Hematopoietic multipotent progenitor cell treated with erythropoietin and hydrocortisone succinate and interleukin-3 and kit ligand, for 15 days (in vitro differentiated cells): Measurements from ENCODE around the gene ZNF765.
A peak's percentile ranks its signal among the peaks of the same experiment; 100 is the strongest.
"Not testable (repeated sequence)": the region's sequence is repeated elsewhere in the genome, so short reads cannot be mapped to it uniquely, and the experiment has no call there.

Experiments used
- DNase-seq: peaks from one replicate; pipeline ENCODE4 v3.0.0-alpha.2; 2015; ENCODE audit warnings: low spot score

The ZNF765 gene

DNA sequence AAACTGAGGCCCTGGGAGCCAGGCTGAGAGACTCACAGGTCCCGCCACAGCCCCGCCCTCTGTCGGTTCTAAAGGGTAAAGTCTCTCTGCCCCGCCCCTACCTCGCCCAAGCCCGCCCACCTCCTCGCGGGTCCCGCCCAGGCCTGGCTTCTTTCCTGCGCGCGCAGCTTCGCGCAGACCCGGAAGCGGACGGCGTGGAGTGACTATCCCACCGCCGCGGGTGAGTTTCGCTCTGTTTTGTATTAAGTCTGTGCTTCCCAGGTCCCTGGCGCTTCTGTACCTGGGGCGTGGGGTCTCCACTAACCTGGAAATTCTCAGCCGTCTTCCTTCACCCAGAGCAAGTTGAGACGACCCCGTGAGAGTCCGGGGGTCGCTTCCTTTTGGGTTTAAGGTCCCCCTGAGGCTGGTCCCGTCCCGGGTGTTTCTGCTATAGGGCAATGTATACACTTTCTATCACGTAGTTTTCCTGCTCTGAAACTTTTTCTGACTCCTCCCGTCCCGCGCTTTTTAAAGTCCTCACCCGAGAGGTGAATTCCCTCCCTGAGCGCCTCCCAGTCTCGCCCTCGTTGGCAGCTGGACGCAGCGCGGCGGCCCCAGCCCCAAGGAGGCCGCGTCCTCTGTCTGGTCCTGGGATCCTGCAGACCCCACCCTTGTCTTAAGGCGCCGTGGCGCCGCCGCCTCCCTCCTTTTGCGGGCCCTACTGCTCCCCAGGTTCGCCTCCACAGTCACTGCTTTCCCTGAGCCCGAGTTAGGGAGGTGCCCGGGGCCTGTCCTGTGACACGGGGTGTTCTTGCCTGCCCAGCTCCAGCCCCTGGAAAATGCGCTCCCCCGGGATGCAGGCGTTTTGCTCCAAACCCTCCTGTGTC lies at the start of gene ZNF765:
Gene ZNF765 (plus strand): TSS at position 176 of the 866 bp plus-strand sequence. CDS start 2,867 bp downstream, outside the sequence.
- DNase-seq = peak; percentile 90

DNA sequence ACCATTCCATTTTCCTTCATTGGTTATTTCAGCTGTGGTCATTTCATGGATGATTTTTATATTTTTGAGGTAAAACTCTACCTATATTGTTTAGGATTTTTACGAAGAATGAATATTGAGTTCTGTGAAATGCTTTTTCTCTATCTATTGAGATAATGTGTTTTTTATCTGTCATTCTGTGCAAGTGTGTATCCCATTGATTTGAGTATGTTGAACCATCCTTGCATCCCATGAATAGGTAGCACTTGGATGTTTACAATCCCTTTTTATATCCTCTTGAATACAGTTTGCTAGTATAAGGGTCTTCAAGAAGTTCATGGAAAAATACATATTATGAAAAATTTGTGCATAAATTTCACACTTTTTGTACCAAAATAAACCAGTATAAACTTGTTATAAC lies 39.2 kb upstream of the ZNF765 start:
- no peak for DNase-seq

DNA sequence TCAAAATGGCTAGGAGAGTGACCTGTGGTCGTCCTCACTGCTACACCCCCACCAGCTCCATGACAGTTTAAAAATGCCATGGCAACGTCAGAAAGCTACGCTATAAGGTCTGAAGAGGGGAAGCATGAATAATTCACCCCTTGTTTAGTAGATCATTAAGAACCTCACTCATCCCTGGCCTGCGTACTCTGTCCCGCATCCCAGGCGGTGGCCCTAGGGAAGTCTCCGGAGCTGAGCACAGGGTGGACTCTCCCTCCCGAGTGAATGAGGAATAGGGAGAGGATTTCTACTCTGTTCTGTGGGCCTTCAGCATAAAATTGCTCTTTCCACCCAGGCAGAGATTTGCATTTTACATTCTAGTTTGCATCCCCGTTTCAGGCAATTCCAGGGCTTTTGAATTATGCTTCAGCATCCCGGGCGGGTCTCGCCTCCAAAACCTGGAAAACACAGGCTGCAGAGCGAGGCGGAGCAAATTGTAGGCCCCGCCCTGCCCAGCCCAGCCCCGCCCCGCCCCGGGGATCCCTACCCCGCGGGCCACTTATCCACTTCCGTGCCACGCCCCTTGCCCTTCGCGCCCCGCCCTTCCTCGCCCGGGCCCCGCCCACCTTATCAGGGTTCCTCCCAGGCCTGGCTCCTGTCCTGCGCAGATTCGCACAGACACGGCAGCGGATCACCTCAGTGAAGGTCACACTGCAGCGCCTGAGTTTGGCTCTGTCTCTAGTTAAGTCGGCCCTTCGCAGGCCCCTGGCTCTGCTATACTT lies 36.9 kb upstream of the ZNF765 start:
- no peak for DNase-seq

DNA sequence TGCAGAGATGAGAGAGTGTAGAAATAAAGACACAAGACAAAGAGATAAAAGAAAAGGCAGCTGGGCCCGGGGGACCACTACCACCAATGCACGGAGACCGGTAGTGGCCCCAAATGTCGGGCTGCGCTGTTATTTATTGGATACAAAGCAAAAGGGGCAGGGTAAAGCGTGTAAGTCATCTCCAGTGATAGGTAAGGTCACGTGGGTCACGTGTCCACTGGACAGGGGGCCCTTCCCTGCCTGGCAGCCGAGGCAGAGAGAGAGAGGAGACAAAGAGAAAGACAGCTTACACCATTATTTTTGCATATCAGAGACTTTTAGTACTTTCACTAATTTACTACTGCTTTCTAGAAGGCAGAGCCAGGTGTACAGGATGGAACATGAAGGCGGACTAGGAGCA lies 34.9 kb upstream of the ZNF765 start:
- DNase-seq = not testable (repeated sequence)

DNA sequence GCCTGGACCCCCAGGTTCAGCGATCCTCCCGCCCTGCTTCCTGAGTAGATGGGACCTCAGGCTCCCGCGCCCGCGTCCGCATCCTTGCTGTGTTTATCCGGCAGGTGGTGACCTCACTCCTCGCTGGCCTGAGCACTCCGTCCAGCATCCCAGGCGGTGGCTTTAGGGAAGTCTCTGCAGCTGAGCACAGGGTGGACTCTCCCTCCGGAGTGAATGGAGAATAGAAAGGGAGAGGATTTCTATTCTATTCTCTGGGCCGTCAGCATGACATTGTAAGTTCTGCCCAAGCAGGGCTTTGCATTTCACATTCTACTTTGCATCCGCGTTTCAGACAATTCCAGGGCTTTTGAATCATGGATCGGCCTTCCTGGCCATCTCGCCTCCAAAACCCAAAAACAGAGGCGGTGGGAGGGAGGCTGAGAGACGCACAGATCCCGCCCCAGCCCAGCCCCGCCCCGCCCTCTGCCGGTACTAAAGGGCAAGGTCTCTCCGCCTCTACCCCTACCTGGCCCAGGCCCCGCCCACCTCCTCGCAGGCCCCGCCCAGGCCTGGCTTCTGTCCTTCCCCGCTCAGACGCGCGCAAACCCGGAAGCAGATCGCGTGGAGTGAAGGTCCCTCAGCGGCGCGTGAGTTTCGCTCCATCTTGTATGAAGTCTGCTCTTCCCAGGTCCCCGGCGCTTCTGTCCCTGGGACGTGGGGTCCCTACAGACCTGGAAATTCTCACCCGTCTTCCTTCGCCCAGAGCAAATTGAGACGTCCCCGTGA lies 29.6 kb upstream of the ZNF765 start, which contains the start of gene ZNF525:
Gene ZNF525 (plus strand): TSS at position 572 of the 765 bp plus-strand sequence. CDS start 6,577 bp downstream, outside the sequence.
- DNase-seq = peak; percentile 72

DNA sequence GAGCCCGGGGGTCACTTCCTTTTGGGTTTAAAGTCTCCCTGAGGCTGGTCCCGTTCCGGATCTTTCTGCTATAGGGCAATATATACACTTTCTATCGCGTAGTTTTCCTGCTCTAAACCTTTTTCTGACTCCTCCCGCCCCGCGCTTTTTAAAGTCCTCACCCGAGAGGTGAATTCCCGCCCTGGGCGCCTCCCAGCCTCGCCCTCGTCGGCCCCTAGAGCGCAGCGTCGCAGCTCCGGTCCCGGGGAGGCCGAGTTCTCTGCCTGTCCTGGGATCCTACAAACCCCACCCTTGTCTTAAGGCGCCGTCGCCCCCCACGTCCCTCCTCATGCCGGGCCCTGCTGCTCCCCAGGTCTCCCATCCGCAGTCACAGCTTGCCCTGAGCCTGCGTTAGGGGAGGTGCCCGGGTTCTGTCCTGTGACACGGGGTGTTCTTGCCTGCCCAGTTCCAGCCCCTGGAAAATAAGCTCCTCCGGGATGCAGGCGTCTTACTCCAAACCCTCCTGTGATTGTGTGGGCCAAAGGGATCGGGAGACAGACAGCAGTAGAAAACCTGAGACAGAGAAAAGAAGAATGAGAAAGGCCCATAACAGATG lies 29.0 kb upstream of the ZNF765 start:
- peak; percentile 6 for DNase-seq

DNA sequence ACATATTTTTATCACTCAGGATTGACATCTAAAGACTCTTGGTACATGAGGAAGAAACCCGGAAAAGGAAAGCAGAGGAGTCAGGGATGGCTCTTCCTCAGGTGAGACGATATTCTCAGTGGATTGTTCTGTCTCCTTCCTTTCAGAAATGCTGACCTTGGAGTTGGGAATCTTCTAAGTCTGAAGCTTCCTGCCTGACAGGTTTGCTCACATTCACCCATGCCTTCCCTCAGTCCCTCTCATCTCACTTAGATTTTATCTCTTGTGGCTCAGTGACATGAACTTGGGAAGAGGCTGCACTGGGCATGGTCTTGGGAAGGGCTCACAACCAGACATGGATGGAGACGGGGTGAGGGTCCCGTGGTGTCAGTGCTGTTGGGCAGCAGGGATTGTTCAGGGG lies 22.8 kb upstream of the ZNF765 start:
- no peak for DNase-seq

DNA sequence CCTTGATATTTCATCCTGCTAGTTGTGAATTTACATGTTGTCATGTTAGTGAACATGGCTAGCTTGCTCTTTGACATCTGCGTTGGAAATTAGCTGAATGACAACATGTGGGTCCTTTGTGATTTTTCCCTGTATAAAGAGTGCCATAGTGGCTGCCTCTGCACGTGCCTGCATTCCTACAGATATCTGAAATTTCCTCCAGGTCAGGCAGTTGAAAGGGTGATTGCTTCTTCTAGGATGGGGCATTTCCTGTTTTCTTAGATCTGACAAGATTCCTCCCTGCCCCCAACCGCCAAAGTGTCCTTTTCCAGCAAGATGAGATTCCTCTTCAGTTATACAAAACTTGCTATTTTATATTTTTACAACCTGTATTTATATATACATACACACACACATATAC lies 20.7 kb upstream of the ZNF765 start:
- no peak for DNase-seq

DNA sequence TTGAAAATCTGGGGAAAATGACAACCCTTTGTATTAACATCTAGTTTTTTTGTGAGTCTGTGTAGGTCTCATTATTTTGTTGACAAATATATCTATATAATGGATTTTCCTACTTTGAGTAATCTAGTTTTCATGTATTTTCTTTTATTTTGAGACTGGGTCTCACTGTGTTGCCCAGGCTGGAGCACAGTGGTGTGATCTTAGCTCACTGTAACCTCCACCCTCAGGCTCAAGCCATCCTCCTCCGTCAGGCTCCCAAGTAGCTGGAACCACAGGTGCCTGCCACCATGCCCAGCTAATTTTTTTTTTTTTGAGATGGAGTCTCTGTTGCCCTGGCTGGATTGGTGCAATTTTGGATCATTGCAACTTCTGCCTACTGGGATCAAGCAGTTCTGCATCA lies 20.2 kb upstream of the ZNF765 start:
- no peak for DNase-seq

DNA sequence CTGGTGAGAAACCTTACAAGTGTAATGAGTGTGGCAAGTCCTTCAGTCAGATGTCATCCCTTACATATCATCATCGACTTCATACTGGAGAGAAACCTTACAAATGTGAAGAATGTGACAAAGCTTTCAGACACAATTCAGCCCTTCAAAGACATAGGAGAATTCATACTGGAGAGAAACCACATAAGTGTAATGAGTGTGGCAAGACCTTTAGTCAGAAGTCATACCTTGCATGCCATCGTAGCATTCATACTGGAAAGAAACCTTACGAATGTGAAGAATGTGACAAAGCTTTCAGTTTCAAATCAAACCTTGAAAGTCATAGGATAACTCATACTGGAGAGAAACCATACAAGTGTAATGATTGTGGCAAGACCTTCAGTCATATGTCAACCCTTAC lies 13.6 kb upstream of the ZNF765 start:
- no peak for DNase-seq

DNA sequence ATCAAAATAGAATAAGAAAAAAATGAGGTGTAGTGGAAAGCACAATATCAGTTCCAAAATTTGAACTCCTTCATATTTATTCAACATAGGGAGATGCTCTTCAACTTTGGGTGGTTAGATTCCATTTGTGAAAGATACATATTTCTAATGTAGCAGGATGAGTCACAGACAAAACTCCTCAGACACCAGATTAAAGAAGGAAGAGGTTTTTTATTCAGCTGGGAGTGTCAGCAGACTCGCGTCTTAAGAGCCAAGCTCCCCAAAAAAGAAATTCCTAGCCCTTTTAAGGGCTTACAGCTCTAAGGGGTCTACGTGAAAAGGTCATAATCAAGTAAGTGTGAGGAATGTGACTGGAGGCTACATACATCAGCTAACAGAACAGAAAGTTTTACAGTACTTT lies 6.8 kb upstream of the ZNF765 start:
- no peak for DNase-seq

DNA sequence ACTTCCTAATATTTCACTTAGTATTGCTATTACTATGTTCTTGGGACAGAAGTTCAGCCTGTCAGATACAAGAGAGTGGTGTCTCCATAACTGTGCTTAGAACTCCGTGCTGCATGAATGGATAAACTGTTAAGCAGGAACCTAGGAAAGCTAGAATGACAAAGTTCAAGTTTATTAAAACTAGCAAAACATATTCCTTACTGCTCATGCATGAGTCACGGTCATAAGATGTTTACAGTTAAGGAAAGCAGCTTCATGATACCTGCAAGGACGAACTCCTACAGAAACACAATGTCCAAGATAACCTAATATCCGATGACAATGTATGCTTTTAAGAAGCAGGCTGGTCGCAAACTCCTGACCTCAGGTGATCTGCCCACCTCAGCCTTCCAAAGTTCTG lies 6.0 kb upstream of the ZNF765 start:
- no peak for DNase-seq

DNA sequence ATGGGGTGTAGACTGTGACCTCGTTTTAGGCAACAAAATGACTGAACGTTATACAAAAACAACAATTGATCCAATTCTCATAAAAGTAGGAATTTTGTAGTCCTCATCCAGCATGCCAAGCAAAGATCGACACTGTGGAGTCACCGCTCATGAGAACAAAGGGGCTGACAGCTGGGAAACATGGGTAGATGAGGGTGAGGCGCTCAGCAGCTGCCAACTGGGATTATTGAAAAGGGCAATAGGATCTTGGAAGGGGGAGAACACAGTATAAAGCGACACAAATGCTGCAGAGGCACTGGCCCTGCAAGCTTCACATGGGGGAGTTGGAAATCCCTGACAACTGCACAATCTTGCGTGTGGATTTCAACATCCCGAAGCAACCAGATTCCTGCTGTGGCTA lies 5.4 kb upstream of the ZNF765 start:
- no peak for DNase-seq

DNA sequence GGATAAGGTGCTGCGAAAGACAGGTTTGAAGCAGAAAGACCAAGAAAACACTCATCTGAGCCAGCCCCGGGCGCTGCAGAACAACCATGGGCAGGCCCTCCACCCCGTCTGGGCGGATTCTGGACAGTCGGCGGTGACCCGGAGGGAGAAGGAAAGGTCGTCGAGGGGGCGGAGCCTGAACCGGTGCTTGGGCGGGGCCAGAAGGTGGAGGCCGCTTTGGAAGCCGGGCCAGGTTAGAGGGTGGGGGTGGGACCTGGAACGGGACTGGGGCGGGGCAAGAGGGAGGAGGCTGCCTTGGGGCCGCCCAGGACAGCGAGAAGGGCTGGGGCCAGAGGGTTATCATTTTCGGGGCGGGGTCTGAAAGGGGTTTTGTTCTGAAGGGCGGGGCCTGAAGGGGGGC lies 5.0 kb upstream of the ZNF765 start:
- DNase-seq = no peak

DNA sequence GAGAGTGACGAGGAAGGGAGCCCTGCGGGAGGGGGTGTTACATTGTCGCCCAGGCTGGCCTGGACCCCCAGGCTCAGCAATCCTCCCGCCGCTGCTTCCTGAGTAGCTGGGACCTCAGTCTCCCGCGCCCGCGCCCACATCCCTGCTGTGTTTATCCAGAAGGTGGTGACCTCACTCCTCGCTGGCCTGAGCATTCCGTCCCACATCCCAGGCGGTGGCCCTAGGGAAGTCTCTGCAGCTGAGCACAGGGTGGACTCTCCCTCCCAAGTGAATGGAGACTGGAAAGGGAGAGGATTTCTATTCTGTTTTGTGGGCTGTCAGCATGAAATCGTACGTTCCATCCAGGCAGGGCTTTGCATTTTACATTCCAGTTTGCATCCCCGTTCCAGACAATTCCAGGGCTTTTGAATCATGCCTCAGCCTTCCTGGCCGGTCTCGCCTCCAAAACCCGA lies 401 bp upstream of the ZNF765 start:
- DNase-seq = no peak

DNA sequence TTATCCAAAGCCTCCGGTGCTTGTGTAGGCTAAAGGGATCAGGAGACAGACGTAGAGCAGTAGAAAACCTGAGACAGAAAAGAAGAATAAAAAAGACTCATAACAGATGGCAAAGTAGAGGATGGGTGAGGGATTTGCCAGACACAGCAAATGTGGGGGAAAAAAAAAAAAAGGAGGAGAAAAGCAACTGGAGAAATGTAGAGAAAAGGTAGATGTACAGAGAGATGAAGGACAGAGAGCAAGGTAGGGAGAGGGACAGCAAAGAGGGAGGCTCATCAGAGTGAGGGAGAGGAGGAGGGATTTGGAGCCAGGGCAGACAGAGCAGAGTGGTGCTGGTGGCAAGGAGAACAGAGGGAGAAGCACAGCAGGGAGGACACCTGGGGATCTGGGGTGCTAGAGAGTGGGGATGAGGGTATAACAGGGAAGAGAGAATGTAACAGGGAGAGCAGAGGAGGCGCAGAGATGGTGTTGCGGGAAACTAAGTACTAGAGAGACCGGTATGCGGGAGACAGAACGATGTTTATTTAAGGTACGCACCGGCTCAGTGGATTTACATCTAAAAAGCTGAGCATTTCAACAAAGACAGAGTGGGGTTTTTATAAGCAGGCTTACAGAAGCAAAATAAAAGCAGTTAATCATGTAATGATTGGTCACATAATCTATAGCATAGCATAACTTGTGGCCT lies 1.0 kb downstream of the ZNF765 start:
- not testable (repeated sequence) for DNase-seq

DNA sequence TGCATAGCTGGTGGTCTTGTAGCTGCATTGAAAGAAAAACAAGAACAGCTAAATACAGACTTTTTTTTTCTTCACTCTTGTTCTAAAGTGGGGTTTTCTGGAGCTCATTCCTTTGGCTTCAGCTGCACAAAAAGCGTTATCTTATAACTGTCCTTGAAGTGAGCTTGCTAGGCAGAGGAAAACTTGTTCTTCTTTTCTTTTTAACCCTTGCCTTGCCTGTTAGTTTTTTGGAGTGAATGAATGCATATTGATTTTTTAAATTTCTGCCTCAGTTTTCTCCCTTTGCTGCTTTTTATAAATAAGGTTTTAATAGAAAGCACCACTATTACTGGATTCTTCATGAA lies 1.5 kb downstream of the ZNF765 start:
- no peak for DNase-seq

DNA sequence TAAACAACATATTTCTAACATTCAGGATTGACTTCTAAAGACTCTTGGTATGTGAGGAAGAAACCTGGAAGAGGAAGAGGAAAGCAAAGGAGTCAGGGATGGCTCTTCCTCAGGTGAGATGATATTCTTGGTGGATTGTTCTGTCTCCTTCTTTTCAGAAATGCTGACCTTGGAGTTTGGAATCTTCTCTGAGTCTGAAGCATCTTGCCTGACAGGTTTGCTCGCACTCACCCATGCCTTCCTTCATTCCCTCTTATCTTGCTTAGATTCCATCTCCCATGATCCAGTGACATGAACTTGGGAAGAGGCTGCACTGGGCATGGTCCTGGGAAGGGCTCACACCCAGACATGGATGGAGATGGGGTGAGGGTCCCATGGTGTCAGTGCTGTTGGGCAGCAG lies 3.0 kb downstream of the ZNF765 start:
- not testable (repeated sequence) for DNase-seq

DNA sequence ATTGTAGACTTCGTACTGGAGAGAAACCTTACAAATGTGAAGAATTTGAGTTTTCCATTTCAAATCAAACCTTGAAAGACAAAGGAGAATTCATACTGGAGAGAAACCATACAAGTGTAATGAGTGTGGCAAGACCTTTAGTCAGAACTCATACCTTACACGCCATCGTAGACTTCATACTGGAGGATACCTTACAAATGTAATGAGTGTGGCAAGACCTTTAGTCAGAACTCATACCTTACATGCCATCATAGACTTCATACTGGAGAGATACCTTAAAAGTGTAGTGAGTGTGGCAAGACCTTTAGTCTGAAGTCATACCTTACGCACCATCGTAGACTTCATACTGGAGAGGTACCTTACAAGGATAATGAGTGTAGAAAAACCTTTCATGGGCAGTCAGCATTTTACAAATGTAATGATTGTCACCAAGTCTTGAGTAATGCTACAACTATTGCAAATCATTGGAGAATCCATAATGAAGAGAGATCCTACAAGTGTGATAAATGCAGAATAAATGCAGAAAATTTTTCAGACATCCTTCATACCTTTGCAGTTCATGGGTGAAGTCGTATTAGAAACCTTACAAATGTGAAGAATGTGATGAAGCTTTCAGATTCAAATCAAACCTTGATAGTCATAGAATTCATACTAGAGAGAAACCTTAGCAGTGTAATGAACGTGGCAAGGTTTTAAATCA lies 14.7 kb downstream of the ZNF765 start:
- no peak for DNase-seq

DNA sequence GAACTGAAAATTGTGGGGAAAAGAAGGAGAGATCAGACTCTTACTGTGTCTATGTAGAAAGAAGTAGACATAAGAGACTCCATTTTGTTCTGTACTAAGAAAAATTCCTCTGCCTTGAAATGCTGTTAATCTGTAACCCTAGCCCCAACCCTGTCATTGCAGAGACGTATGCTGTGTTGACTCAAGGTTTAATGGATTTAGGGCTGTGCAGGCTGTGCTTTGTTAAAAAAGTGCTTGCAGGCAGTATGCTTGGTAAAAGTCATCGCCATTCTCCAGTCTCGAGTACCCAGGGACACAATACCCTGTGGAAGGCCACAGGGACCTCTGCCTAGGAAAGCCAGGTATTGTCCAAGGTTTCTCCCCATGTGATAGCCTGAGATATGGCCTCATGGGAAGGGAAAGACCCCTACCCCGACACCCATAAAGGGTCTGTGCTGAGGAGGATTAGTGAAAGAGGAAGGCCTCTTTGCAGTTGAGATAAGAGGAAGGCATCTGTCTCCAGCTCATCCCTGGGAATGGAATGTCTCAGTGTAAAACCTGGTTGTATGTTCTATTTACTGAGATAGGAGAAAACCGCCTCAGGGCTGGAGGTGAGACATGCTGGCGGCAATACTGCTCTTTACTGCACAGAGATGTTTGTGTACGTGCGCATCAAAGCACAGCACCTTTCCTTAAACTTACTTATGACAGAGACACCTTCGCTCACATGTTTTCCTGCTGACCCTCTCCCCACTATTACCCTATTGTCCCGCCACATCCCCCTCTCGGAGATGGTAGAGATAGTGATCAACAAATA lies 25.8 kb downstream of the ZNF765 start:
- DNase-seq = not testable (repeated sequence)
